ENCODE results near the gene PEMT. TPM values are rescaled to one million over a fixed set of nuclear protein-coding genes. Genes with fewer than 3 reads are reported as not detected.

Gene PEMT
- total RNA-seq, 1 experiment from 2014 or later, result 53.1 TPM

GRCh38 chr17:17526369-17526768 is 65.1 kb downstream of the PEMT start:
- DNase-seq (ENCODE audit: low spot score), result no peak

GRCh38 chr17:17525956-17526355 is 65.6 kb downstream of the PEMT start:
- ATAC-seq (no peak), DNase-seq (ENCODE audit: low spot score) (no peak)
- TF ChIP-seq ZNF138 (CRISPR knock-in tag; conservative IDR thresholded peaks at IDR 0.05) (no peak), NFATC4 (CRISPR knock-in tag; IDR thresholded peaks at IDR 0.05) (no peak), ZNF317 (CRISPR knock-in tag; IDR thresholded peaks at IDR 0.05; ENCODE audit: borderline replicate concordance, low read depth) (no peak), ZBTB21 (CRISPR knock-in tag; IDR thresholded peaks at IDR 0.05; ENCODE audit: borderline replicate concordance) (no peak), GABPB1 (CRISPR knock-in tag; IDR thresholded peaks at IDR 0.05) (no peak), HMGA2 (CRISPR knock-in tag; IDR thresholded peaks at IDR 0.05) (no peak), ZNF512 (CRISPR knock-in tag; IDR thresholded peaks at IDR 0.05; ENCODE audit: borderline replicate concordance) (no peak), TEAD4 (CRISPR knock-in tag; IDR thresholded peaks at IDR 0.05) (no peak), OVOL2 (CRISPR knock-in tag; IDR thresholded peaks at IDR 0.05; ENCODE audit: borderline replicate concordance) (no peak), SOX15 (CRISPR knock-in tag; IDR thresholded peaks at IDR 0.05) (no peak)
- TF ChIP-seq, protein P1, sequence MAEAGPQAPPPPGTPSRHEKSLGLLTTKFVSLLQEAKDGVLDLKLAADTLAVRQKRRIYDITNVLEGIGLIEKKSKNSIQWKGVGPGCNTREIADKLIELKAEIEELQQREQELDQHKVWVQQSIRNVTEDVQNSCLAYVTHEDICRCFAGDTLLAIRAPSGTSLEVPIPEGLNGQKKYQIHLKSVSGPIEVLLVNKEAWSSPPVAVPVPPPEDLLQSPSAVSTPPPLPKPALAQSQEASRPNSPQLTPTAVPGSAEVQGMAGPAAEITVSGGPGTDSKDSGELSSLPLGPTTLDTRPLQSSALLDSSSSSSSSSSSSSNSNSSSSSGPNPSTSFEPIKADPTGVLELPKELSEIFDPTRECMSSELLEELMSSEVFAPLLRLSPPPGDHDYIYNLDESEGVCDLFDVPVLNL (CRISPR knock-in tag; IDR thresholded peaks at IDR 0.05; ENCODE audit: borderline replicate concordance, low read depth), result no peak
- peaks cover 27% of the 10 kb centered on the region for H3K4me1 Mint-ChIP-seq
- no peak overlapping the region for H3K4me3 Mint-ChIP-seq
- 0 out of 2 replicates have a peak, but pooled peaks cover 6% of the 10 kb centered on the region for H3K9me3 Mint-ChIP-seq
- POLR2A ChIA-PET, result no interaction called here
- CTCF ChIA-PET, result interaction anchor here (2.3 kb wide), 1 partner anchor 30 kb away, joined by 11 read pairs; the partner anchor contains the start of gene RASD1
- no peaks in the 10 kb centered on the region for H3K27me3 Mint-ChIP-seq (ENCODE audit: low read depth)
- H3K36me3 Mint-ChIP-seq, result peaks cover 5% of the 10 kb centered on the region; the same call in 1 of the 2 replicates
- H3K27ac Mint-ChIP-seq, result no peak overlapping the region

More at GRCh38 chr17:17526369-17526768, 65.1 kb downstream of the PEMT start:
- Mint-ChIP-seq H3K36me3 (peaks cover 5% of the 10 kb centered on the region; the same call in 1 of the 2 replicates), H3K27me3 (ENCODE audit: low read depth) (no peaks in the 10 kb centered on the region), H3K4me3 (no peak overlapping the region), H3K27ac (peak overlapping the region; percentile 85), H3K4me1 (peaks cover 27% of the 10 kb centered on the region), H3K9me3 (0 out of 2 replicates have a peak, but pooled peaks cover 6% of the 10 kb centered on the region)
- no peak for ATAC-seq
- POLR2A ChIA-PET, result no interaction called here
- no peak for TF ChIP-seq JUN (CRISPR knock-in tag; IDR thresholded peaks at IDR 0.05)
- no peak for TF ChIP-seq USF1 (CRISPR knock-in tag; IDR thresholded peaks at IDR 0.05)
- TF ChIP-seq ZNF232 (CRISPR knock-in tag; IDR thresholded peaks at IDR 0.05), result no peak
- TF ChIP-seq GTF2I (CRISPR knock-in tag; conservative IDR thresholded peaks at IDR 0.05), result no peak
- TF ChIP-seq, protein P2, sequence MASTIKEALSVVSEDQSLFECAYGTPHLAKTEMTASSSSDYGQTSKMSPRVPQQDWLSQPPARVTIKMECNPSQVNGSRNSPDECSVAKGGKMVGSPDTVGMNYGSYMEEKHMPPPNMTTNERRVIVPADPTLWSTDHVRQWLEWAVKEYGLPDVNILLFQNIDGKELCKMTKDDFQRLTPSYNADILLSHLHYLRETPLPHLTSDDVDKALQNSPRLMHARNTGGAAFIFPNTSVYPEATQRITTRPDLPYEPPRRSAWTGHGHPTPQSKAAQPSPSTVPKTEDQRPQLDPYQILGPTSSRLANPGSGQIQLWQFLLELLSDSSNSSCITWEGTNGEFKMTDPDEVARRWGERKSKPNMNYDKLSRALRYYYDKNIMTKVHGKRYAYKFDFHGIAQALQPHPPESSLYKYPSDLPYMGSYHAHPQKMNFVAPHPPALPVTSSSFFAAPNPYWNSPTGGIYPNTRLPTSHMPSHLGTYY (CRISPR knock-in tag; IDR thresholded peaks at IDR 0.05), result no peak
- no peak for TF ChIP-seq ESRRA (CRISPR knock-in tag; IDR thresholded peaks at IDR 0.05; ENCODE audit: borderline replicate concordance)
- no peak for TF ChIP-seq AFF4 (CRISPR knock-in tag; IDR thresholded peaks at IDR 0.05; ENCODE audit: borderline replicate concordance)
- TF ChIP-seq ATF1 (CRISPR knock-in tag; IDR thresholded peaks at IDR 0.05), result no peak
- TF ChIP-seq FOXK1 (CRISPR knock-in tag; IDR thresholded peaks at IDR 0.05), result no peak
- TF ChIP-seq HMGA2 (CRISPR knock-in tag; IDR thresholded peaks at IDR 0.05), result no peak
- no peak for TF ChIP-seq ZNF317 (CRISPR knock-in tag; IDR thresholded peaks at IDR 0.05; ENCODE audit: borderline replicate concordance, low read depth)
- CTCF ChIA-PET, result interaction anchor here (2.3 kb wide), 1 partner anchor 30 kb away, joined by 11 read pairs; the partner anchor contains the start of gene RASD1

Data from WTC11 (cell line).